A673 (cell line): ENCODE results near the gene CIBAR2.

Experiments
- EZH2 ChIP-seq: fragments of 200-600 bp; sonication (generic); IDR thresholded peaks from 2 replicates; pipeline ENCODE4 v1.6.1; 2017; ENCODE audit warnings: borderline replicate concordance, low read depth, mild to moderate bottlenecking, mixed read lengths, antibody characterized with exemption, low read length; ENCODE audit not compliant: poor library complexity, severe bottlenecking
- TF ChIP-seq, protein P1 (sequence below): fragments of 300-800, 200-600 bp; sonication (generic); conservative IDR thresholded peaks from 2 replicates; pipeline ENCODE4 v1.5.1; 2017; ENCODE audit warnings: low read depth, mild to moderate bottlenecking, antibody characterized with exemption, low read length, moderate library complexity, mixed read lengths

DNA sequence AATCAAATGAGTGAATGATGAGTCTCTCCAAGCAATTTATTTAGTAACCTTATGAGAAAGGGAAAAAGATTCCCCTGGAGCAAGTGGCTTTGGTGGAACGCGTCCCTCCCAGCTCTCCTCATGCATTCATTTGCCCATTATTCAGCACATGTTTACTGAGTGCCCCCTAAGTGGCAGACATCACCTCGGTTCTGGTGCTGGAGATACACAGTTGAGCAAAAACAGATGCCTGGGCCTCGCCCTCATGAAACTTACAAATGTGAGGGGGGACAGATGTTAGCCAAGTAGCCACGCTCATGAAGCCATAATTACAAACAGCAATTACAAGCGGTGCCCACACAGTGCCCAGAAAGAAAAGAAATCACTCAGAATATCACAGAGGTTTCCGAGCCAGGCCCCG lies 45.1 kb upstream of the CIBAR2 start:
- TF ChIP-seq, protein P1, sequence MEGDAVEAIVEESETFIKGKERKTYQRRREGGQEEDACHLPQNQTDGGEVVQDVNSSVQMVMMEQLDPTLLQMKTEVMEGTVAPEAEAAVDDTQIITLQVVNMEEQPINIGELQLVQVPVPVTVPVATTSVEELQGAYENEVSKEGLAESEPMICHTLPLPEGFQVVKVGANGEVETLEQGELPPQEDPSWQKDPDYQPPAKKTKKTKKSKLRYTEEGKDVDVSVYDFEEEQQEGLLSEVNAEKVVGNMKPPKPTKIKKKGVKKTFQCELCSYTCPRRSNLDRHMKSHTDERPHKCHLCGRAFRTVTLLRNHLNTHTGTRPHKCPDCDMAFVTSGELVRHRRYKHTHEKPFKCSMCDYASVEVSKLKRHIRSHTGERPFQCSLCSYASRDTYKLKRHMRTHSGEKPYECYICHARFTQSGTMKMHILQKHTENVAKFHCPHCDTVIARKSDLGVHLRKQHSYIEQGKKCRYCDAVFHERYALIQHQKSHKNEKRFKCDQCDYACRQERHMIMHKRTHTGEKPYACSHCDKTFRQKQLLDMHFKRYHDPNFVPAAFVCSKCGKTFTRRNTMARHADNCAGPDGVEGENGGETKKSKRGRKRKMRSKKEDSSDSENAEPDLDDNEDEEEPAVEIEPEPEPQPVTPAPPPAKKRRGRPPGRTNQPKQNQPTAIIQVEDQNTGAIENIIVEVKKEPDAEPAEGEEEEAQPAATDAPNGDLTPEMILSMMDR: no peak
- TF ChIP-seq EZH2: no peak
